GM21723 (cell line): Measurements from ENCODE around the gene ENO3.
A peak's percentile ranks its signal among the peaks of the same experiment; 100 is the strongest.

Source experiments
- ATAC-seq: cut with Tn5 transposase; IDR thresholded peaks from one replicate; pipeline ENCODE4 v1.9.1; 2021; ENCODE audit warnings: mild to moderate bottlenecking, moderate library complexity; ENCODE audit not compliant: unreplicated experiment

ENO3 gene

DNA sequence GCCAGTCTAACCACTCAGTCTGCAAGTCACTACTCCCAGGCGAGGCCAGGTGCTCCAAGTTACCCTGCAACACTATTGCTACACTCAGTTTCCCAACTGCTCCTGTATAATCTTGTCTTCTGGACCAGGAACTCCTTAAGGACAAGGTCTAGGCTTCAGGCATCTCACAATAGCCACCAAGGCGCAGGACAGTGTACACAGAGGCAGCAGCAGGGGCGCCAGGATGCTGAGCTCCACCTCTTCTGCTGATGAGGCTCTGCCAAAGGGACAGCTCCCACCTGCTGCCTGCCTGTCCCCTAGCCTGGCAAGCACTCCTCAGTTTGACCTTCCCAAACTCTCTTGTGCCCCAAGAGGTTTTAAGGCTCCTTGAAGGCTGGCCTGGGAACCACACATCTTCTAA, 14.5 kb upstream of the ENO3 start:
- no peak for ATAC-seq

DNA sequence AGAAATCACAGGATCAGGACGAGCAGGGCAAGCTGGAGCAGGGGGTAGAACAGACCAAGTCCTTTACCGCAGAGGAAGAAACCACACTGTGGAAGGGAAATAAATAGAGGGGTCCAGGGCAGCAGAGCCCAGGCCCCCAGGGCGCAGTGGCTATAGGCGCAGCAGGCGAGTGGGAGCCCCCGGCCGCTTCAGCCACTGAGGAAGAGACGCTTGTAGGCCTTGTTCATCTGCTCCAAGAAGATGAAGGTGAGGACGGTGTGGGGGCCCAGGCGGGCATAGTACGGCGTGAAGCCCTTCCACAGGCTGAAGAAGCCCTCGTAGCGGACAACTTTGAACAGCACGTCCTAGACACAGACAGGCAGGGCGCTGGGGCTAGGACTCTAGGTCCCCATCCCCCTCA, 13.4 kb upstream of the ENO3 start:
- ATAC-seq, result no peak

DNA sequence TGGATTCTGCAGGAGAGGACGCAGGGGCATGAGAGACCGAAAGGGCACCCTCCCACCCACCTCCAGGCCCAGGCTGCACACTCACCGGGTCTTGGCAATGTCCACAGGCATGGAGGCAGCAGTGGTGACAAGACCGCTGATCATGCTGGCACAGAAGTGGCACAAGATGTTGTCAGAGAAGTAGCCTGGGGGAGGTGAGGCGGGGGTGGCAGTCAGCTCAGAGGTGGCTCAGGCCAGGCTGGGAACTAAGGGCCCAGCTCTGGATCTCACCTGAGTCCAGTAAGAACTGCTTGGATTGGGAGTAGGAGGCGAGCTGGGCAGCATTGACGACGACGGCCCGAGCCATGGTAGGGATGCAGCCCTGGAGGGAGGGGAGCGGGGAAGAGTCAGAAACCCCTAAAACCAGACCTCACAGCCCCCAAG, 12.8 kb upstream of the ENO3 start:
- no peak for ATAC-seq

DNA sequence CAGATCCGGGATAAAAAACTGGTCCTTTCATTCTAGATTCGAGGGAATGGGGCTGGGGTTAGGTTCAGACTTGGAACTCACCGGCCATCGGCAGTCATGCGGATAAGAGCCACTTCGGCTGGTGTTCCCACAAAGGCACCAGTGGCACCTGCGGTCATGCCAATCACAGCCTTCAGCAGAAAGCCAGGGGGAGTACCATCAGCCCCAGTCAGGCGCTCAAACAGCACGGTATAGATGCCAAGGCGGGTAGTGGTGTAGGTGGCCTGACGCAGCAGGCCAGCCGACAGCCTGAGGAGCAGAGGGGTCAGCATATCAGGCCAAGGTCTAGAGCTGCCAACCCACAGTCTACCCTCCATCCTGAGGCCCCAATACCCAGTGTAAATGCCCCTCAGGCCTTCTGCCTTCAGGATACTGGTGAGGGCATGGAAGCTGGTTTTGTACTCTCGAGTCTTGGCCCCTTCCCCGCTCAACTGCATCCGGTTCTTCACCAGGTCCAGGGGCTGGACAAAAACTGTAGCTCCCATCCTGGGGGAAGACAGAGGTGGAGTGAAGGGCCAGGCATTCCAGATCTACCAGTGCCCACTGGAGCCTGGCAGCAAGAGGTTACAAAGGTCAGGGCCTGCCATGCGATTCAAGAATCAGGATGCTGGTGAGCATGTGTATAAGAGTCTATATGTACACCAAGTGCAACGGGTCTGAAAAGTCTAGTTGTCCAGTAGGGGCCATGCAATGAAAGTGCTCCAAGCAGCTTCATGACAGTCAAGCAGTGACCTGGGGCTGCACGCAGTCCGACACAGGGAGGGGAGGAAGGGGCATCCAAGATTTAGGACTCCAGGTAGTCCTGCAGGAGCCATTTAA, 12.0 kb upstream of the ENO3 start:
- peak; percentile 4 for ATAC-seq

DNA sequence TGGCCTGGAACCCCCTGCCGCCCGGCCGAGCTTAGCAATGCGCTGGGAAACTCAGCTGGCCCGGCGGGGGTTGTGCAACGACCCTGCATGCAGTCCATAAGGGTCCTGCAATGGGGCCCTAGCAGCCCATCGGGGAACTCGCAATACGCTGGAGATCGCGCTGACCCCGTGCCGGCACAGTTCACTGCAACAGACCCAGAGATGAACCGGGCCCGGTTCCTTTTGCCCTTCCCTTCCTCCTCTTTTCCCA, 11.4 kb upstream of the ENO3 start:
- ATAC-seq, result peak; percentile 16

DNA sequence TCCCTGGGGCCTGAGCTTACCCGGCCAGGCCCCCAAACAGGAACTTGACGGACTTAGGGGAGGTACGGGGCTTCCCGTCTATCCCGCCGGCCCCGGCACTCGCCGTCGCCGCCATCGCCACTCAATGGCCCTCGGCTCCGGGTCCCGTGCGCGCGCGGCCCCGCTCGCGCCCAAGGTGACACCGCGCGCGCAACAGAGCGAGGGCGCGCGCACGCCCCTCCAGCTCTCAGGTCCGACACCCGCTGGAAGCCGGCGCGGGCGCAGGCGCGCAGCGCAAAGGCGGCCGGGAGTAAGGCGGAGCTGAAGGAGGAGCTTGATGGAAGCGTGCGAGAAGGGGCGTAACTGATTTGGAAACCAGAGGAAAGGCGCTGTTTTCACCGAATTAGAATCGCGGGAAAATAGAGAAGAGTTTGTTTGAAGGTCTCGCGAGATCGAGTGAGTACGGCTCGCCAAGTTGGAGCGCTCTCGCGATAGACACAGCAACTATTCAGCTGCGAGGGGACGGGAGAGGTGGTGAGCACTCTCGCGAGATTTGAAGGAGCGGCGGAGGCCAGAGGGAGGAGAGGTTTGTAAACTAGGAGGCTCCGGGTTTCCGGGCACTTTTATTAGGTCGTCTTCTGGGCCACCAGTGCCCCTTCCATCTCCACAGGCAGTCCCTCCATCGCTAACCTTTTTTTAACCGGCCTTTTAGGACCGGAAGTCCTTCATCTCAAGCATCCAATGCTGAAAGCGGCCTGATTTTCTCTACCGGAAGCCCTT, 10.9 kb upstream of the ENO3 start, which contains the start of the genes RNF167 and SLC25A11:
RNF167 (plus strand) TSS at position 473 of the 759 bp plus-strand sequence. CDS start 642 bp downstream, outside the sequence.
SLC25A11 (minus strand) TSS at position 251 of the 759 bp plus-strand sequence; CDS start at position 115, 136 bp downstream.
- peak; percentile 69 for ATAC-seq

DNA sequence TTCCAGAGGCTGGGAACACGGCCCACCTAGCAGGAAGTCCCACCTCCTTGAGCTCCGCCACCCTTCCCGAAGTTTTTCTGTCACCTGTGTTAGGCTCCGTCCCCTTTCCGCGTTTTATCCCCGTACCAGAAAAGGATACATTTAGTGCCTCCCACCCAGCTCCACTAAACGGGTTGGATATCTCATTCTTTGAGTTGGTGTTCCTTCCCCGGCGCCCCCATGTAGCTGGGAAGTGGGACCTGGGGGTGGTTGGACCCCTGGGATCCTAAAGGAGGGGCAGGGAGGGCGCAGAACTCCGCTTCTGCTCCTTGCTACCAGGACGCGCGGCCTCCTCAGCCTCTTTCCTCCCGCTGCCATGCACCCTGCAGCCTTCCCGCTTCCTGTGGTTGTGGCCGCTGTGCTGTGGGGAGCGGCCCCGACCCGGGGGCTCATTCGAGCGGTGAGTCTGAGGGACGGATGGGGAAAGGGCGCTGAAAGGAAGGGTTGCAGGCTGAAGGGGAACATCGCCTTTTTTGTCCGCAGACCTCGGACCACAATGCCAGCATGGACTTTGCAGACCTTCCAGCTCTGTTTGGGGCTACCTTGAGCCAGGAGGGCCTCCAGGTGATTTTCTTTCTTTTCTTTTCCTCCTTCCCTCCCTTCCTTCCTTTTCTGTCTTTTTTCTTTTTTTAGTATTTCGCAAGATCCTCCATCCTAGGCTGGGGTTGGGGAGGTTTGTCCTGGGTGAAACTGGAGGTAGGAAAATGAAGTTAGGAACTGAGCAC, 10.2 kb upstream of the ENO3 start:
- ATAC-seq, result peak; percentile 5

DNA sequence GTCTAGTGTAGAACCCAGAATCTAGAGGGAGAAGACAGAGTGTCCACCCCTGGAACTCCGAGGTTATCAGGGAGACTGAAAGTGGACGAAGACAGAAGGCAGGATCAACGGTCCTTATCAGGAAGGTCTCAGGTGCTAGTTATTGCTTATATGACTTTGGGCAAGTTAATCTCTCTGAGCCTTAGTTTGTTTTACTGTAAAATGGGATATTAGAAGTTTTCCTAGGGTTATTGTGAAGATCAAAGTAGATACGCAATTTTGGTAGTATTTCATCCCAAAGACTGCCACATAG, 9.7 kb upstream of the ENO3 start:
- ATAC-seq, result no peak

DNA sequence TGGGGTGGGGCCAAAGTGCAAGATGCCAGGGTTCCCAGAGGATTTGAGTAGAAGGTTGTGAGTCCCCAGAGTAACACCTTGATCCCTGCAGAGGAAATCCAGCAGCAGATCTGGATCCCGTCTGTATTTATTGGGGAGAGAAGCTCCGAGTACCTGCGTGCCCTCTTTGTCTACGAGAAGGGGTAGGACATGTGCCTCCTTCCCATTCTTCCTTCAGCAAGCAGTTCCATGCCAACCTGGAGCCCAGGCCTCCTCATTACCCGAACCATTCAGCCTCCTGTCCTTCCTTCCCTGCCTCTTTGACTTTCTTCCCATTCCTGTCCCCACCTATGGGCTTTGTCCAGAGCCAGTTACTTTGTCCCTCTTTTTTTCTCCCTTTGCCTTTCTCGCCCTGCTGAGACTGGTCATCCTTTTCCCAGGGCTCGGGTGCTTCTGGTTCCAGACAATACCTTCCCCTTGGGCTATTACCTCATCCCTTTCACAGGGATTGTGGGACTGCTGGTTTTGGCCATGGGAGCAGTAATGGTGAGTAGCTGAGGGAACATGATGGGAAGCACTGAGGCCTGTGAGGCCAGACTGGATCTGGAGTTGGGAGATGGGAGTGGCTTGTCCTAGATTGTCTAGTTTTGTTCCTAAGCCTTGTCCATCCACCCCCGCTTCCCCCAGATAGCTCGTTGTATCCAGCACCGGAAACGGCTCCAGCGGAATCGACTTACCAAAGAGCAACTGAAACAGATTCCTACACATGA, 8.0 kb upstream of the ENO3 start:
- ATAC-seq, result no peak

DNA sequence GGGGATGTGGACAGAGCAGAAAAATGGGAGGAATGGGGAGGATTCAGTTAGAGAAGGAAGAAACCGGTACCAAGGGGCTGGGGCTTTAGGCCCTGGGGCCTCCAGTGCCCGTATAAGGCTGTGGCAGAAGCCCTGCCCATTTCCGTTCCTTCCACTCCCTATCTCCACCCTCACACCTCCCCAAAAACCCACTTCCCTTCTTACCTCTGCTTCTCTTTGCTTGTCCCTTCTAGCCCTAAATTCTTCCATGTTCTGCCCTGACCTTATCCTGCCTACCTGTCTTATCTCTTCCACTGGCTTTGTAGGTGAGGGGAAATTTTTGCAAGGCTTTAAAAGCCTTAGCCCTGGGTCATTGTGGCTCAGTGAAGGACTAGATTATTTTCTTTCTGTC, 6.8 kb upstream of the ENO3 start:
- no peak for ATAC-seq

DNA sequence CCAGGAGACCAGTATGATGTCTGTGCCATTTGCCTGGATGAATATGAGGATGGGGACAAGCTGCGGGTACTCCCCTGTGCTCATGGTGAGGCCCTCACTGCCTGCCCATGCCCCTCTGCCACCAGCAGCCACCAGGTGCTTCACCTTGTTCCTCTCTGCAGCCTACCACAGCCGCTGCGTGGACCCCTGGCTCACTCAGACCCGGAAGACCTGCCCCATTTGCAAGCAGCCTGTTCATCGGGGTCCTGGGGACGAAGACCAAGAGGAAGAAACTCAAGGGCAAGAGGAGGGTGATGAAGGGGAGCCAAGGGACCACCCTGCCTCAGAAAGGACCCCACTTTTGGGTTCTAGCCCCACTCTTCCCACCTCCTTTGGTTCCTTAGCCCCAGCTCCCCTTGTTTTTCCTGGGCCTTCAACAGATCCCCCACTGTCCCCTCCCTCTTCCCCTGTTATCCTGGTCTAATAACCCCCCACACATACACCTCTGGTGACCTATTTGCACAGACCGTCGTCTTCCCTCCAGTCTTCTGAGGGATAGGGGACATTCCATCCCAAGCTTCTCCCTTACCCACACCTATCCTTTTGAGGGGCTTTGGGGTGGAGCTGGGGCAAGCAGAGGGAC, 6.3 kb upstream of the ENO3 start:
- no peak for ATAC-seq

DNA sequence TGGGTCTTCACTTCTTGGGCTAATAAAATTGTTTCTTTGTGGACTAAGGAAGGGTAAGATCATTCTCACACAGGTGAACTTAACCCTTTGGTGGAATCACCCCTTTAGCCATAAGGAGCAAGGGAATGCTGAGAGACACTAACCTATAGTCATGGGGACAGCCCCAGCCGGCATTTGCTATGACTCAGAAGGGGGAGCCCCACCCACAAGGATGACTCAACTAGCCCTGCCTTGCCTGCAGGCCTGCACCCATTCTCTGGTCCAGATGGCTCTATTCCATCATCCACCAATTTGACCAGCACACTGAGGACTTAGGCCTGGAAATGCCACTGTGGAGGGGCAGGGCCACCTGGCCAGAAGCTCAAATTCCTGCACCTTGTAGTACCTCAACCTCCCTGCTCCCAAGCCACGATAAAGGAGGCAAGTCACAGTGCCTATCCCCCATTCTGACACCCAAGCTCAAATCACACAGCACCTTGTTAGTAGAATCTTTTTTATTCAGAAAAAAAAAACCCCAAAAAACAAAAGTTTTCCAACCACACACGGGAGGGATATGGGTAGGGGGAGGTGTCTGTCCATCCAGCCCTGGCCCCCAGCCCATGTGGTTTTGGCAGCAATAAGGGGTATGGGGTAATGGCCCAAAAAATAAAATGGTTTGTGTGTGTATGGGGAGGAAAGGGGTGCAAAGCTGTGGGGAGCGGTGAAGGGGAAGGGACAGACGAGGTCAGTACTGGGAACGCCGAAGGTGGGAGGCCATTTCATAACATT, 5.6 kb upstream of the ENO3 start:
- ATAC-seq, result peak; percentile 28

DNA sequence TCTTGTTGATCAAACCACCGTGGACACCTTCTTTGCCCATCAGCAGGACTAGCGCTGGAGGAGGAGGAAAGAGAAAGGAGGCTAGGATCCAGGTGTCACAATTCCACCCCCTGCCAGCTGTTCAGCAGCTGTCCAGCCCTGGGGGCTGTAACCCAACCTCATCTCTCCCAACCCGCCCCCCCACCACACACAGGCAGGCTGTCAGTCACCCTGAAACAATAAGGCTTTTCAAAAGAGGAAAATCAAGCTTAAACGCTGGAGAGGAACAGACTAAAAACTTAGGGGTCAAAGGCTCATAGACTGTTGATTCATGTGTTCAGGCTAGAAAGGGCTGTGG, 5.0 kb upstream of the ENO3 start:
- no peak for ATAC-seq

DNA sequence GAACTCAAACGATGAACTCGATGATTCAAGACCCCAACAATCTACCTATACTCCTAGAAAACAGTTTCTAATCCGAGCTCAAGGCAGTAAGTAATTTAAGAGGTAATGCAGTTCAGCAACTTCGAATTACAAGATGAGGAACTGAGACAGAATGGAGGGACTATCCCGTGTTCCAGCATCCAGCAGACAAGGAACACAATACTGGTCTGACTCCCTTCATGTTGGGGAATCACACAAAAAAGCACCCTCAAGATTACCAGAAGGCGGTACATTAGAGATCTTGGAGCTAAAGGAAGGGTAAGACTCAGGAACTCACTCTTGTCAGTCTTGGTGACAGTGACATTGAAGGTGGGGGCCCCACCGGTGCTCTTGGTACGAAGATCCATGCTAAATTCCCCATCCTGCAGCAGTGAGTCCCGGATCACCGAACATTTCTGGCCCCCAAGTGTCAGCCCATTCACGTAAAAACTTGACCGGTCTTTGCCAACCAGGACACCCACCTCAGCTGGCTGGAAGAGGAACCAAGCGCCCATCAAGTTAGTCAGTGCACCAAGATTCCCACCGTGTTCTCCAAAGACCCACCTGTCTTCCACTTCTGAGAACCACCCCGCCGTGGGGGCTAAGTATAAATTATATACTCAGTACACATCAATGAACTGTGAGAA, 4.5 kb upstream of the ENO3 start:
- ATAC-seq, result no peak

DNA sequence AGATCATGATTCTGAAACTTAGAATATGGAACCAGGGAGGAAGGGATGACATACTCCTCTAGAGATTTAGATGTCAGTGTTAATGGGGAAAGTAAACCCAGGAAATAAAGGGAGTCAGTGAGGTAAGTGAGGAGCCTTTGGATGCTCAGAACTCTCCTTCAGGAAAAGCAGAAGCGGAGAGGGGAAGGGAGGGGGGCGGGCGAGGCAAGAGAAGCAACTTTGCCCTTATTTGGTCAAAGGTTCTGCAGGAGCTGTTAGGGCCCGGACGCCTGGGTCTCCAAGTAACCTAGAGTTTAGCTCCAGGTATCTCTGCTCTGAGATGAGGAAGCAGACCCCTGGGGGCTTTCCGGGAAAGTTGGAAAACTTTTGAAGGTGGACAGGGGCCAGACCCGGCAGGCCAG, 3.9 kb upstream of the ENO3 start:
- ATAC-seq, result no peak

DNA sequence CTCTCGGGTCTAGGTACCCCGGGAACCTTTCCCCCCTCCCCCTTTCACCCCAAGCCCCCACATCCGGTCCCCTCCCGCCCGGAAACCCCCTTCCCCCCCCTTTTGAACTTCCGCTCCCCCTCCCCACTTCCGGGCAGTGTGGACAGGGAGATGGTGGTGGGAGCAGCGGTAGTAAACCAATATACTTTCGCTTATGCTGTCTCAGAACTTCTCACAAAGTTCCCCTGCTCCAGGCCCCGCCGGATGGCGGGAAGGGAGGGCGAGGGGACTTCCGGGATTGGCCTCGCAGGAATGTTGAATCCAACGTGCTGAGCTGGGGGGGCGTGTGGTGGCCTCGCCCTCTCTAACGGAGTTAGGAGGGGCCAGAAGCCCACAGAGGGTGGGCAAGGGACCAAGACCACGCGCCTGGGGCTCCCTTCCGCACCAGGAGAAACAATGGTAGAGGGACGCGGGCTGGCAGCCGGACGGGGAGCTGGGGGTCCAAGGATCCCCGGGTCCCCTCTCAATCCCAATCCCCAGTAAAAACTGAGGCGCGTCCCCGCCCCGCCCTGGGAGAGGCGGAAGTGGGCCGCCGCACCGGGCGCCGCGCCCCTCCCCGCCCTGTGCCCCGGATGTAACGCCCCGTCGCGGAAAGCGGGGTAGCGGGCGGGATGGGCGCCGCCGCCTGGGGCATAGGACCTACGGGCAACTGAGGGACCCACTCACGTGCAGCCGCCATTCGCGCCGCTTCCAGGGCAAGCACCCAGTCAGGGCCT, 3.3 kb upstream of the ENO3 start:
- no peak for ATAC-seq

DNA sequence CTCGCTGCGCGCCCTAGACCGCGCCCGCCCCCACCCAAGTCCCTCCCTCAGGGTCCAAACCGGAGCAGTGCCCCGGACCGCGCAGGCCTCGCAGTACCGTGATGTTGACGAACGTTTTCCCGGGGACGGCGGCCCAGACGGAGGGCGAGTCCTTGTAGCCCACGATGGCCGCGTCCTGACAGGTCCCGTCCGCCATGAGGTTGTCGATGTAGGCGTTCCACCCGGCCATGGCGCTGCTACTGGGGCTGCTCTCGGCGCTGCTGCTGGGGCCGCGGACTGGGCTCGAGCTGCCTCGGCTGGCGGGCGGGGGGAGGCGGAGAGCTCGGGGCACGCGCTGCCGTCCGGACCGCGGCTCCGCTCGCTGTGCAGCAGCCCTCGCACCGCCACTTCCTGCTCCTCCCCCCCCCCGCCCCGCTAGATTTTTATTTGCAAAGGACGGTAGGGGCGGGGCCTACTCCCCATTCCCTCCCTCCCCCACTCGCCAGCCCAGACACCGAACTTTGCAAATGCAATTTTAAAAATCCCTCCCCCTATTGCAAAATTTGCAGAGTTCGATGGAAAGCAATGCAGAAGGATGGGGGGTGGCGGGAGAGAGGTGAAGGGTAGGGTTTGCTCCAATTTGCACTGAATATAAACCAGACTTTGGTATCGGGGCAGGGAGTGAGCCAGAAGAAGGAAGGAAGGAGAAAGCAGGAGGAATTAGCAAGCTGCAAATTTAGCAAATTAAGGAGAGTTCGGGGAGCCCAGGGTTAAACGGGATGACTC, 2.6 kb upstream of the ENO3 start, which contains the start of gene PFN1:
PFN1 (minus strand) TSS at position 365 of the 765 bp plus-strand sequence; CDS start at position 229, 136 bp downstream.
- ATAC-seq, result peak; percentile 15

DNA sequence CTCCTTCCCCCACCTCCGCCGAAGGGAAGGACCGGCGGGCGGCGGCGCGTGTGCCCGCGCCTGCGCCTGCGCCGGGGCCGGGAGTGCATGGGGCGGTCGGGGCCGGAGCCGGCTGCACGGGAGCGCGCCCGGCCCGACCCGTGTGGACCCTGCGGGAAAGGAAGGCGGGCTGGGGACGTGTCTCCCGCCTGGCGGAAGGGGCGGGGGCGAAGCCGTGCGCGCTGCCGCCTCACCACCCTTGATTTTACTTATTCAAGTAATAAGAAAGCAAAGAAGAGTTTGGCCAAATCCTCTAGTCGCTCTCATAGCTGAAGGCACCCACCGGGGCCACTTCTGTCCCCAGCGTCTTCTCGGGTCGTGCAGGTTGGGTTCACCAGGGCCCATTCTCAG, 2.0 kb upstream of the ENO3 start:
- ATAC-seq, result peak; percentile 29
